ENCODE measurements around the gene STPG1. TPM values are rescaled to one million over a fixed set of nuclear protein-coding genes. Genes with fewer than 3 reads are reported as not detected.
"Not testable (repeated sequence)": the region's sequence is repeated elsewhere in the genome, so short reads cannot be mapped to it uniquely, and the experiment has no call there.

Gene STPG1
- 2.4 TPM for total RNA-seq (ENCODE audit: unreplicated experiment)
- long read RNA-seq, partial matches to known transcripts = 1 of 3 reads
- long read RNA-seq, other reads (novel, unspliced or antisense) = 1 of 3 reads

- Mint-ChIP-seq H3K4me1 (ENCODE audit: low read depth, unreplicated experiment) (peaks cover 18% of the 10 kb centered on the region), H3K27ac (ENCODE audit: unreplicated experiment) (no peak within 1 kb of the TSS), H3K36me3 (ENCODE audit: unreplicated experiment) (no peaks in the 10 kb centered on the region), H3K4me3 (ENCODE audit: unreplicated experiment) (peak within 1 kb of the TSS; percentile 84), H3K9me3 (ENCODE audit: unreplicated experiment) (peaks cover 1% of the 10 kb centered on the region), H3K27me3 (ENCODE audit: unreplicated experiment) (no peaks in the 10 kb centered on the region)
- peak; percentile 59 for DNase-seq
- no peak for TF ChIP-seq CTCF (IDR thresholded peaks at IDR 0.05; ENCODE audit: partially characterized antibody, unreplicated experiment)
Measured at GRCh38 chr1:24413350-24414163, at the start of gene STPG1. Gene STPG1, minus strand, starts transcription at chr1:24413782. Its CDS starts 12,394 bp downstream, at chr1:24401388.

- not testable (repeated sequence) for H3K4me1 Mint-ChIP-seq (ENCODE audit: low read depth, unreplicated experiment); H3K27me3 Mint-ChIP-seq (ENCODE audit: unreplicated experiment); DNase-seq; H3K36me3 Mint-ChIP-seq (ENCODE audit: unreplicated experiment); H3K9me3 Mint-ChIP-seq (ENCODE audit: unreplicated experiment); H3K27ac Mint-ChIP-seq (ENCODE audit: unreplicated experiment); H3K4me3 Mint-ChIP-seq (ENCODE audit: unreplicated experiment)
Measured at GRCh38 chr1:24462128-24462527, 48.5 kb upstream of the STPG1 start.

- peaks cover 8% of the 10 kb centered on the region for H3K4me1 Mint-ChIP-seq (ENCODE audit: low read depth, unreplicated experiment)
- H3K4me3 Mint-ChIP-seq (ENCODE audit: unreplicated experiment) = no peak overlapping the region
- H3K9me3 Mint-ChIP-seq (ENCODE audit: unreplicated experiment) = peaks cover 1% of the 10 kb centered on the region
- H3K27me3 Mint-ChIP-seq (ENCODE audit: unreplicated experiment) = no peaks in the 10 kb centered on the region
- H3K36me3 Mint-ChIP-seq (ENCODE audit: unreplicated experiment) = no peaks in the 10 kb centered on the region
- H3K27ac Mint-ChIP-seq (ENCODE audit: unreplicated experiment) = no peak overlapping the region
- no peak for TF ChIP-seq CTCF (IDR thresholded peaks at IDR 0.05; ENCODE audit: partially characterized antibody, unreplicated experiment)
- DNase-seq = no peak
Measured at GRCh38 chr1:24459551-24460266, 46.1 kb upstream of the STPG1 start.

GRCh38 chr1:24457866-24458265 lies 44.3 kb upstream of the STPG1 start:
- H3K4me3 Mint-ChIP-seq (ENCODE audit: unreplicated experiment) = no peak overlapping the region
- no peak for DNase-seq
- H3K4me1 Mint-ChIP-seq (ENCODE audit: low read depth, unreplicated experiment) = no peaks in the 10 kb centered on the region
- no peak overlapping the region for H3K27ac Mint-ChIP-seq (ENCODE audit: unreplicated experiment)
- peaks cover 1% of the 10 kb centered on the region for H3K9me3 Mint-ChIP-seq (ENCODE audit: unreplicated experiment)
- no peak for TF ChIP-seq CTCF (IDR thresholded peaks at IDR 0.05; ENCODE audit: partially characterized antibody, unreplicated experiment)
- H3K36me3 Mint-ChIP-seq (ENCODE audit: unreplicated experiment) = no peaks in the 10 kb centered on the region
- H3K27me3 Mint-ChIP-seq (ENCODE audit: unreplicated experiment) = no peaks in the 10 kb centered on the region

GRCh38 chr1:24455272-24455671 lies 41.7 kb upstream of the STPG1 start:
- TF ChIP-seq CTCF (IDR thresholded peaks at IDR 0.05; ENCODE audit: partially characterized antibody, unreplicated experiment) = no peak
- H3K27me3 Mint-ChIP-seq (ENCODE audit: unreplicated experiment) = no peaks in the 10 kb centered on the region
- H3K36me3 Mint-ChIP-seq (ENCODE audit: unreplicated experiment) = no peaks in the 10 kb centered on the region
- H3K4me1 Mint-ChIP-seq (ENCODE audit: low read depth, unreplicated experiment) = no peaks in the 10 kb centered on the region
- H3K9me3 Mint-ChIP-seq (ENCODE audit: unreplicated experiment) = peaks cover 1% of the 10 kb centered on the region
- no peak overlapping the region for H3K4me3 Mint-ChIP-seq (ENCODE audit: unreplicated experiment)
- no peak overlapping the region for H3K27ac Mint-ChIP-seq (ENCODE audit: unreplicated experiment)
- DNase-seq = no peak

Data from glutamatergic neuron (in vitro differentiated cells).